A673 (cell line): ENCODE measurements around the gene SNX2.

Experiments used
- EZH2 ChIP-seq: fragments of 200-600 bp; sonication (generic); IDR thresholded peaks from 2 replicates; pipeline ENCODE4 v1.6.1; 2017; ENCODE audit warnings: borderline replicate concordance, low read depth, mild to moderate bottlenecking, mixed read lengths, antibody characterized with exemption, low read length; ENCODE audit not compliant: poor library complexity, severe bottlenecking
- TF ChIP-seq, protein P1 (sequence below): fragments of 300-800, 200-600 bp; sonication (generic); conservative IDR thresholded peaks from 2 replicates; pipeline ENCODE4 v1.5.1; 2017; ENCODE audit warnings: low read depth, mild to moderate bottlenecking, antibody characterized with exemption, low read length, moderate library complexity, mixed read lengths

DNA sequence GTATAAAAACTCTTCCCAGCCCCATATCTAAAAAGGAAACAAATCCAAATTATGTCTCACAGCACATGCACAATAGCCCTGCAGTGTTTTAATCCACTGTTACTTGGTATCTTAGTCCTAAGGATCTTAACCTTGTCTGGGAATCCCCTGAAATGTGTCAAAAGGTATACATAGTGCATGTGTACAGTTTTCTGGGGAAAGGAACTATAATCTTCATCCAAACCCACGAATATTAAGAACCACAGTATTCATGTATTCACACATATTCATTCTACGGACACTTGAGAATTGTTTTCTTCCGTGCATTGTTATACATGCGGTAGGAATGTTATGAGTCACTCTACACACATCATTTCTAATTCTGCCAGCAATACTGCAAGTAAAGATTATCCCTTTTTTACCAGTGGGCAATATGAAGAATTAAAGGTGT is 47.8 kb upstream of the SNX2 start:
- TF ChIP-seq, protein P1, sequence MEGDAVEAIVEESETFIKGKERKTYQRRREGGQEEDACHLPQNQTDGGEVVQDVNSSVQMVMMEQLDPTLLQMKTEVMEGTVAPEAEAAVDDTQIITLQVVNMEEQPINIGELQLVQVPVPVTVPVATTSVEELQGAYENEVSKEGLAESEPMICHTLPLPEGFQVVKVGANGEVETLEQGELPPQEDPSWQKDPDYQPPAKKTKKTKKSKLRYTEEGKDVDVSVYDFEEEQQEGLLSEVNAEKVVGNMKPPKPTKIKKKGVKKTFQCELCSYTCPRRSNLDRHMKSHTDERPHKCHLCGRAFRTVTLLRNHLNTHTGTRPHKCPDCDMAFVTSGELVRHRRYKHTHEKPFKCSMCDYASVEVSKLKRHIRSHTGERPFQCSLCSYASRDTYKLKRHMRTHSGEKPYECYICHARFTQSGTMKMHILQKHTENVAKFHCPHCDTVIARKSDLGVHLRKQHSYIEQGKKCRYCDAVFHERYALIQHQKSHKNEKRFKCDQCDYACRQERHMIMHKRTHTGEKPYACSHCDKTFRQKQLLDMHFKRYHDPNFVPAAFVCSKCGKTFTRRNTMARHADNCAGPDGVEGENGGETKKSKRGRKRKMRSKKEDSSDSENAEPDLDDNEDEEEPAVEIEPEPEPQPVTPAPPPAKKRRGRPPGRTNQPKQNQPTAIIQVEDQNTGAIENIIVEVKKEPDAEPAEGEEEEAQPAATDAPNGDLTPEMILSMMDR = no peak
- TF ChIP-seq EZH2 = no peak
